Tibial artery (tissue), 4 donors: Measurements from ENCODE around the gene MAP3K2.

ENCODE experiments used
- DNase-seq, 2 donors: peaks; one replicate each; pipeline ENCODE4 v3.0.0-alpha.2; 2019
- H3K27ac ChIP-seq, 2 donors: fragments of 200-600 bp; sonication (generic) in 1 of 2; 1 replicate in 1 of 2; 2 replicates in 1 of 2; pipeline ENCODE4 v1.5.1; 2018 to 2019; ENCODE audit warnings: mild to moderate bottlenecking in 1 of 2
- H3K27me3 ChIP-seq, 2 donors: fragments of 200-600 bp; sonication (generic) in 1 of 2; one replicate each; pipeline versions ENCODE4 v1.5.1 to v1.6.0; 2016 to 2019
- H3K36me3 ChIP-seq, 3 donors: fragments of 200-600 bp; sonication (generic) in 2 of 3; one replicate each; pipeline ENCODE4 v1.5.1; 2016 to 2019; ENCODE audit warnings: mild to moderate bottlenecking in 2 of 3
- H3K4me1 ChIP-seq, 4 donors: fragments of 200-600 bp; sonication (generic) in 2 of 4; 1 replicate in 3 of 4; 2 replicates in 1 of 4; pipeline ENCODE4 v1.5.1; 2016 to 2019
- H3K4me3 ChIP-seq, 2 donors: fragments of 200-600 bp; sonication (generic) in 1 of 2; 1 replicate in 1 of 2; 2 replicates in 1 of 2; pipeline ENCODE4 v1.5.1; 2018 to 2019; ENCODE audit warnings: mild to moderate bottlenecking in 2 of 2
- H3K9me3 ChIP-seq, 3 donors: fragments of 200-600 bp; sonication (generic) in 1 of 3; one replicate each; pipeline ENCODE4 v1.5.1; 2016 to 2019
- intact Hi-C: fragments of 100-400 bp; cut with DNase I; formaldehyde crosslinking; loops from one replicate; pipeline ENCODE4 v1.15.0; 2023; ENCODE audit warnings: low total_unique reads
- TF ChIP-seq, protein P1 (sequence below), 2 experiments: fragments of 200-600 bp in 1 of 2; fragments of 450-650 bp in 1 of 2; IDR thresholded peaks; one replicate each; pipeline ENCODE4 v1.5.1; 2017 to 2019; ENCODE audit warnings: antibody characterized with exemption in 2 of 2, mild to moderate bottlenecking in 1 of 2, moderate library complexity in 1 of 2

The MAP3K2 gene

GRCh38 chr2:127387655-127388422 is at the start of gene MAP3K2:
Gene MAP3K2, minus strand, starts transcription at chr2:127387975. Its CDS starts 44,846 bp downstream, at chr2:127343129.
- peaks cover 0 to 54% (median 16%) of the 10 kb centered on the region in 4 donors for H3K4me1 ChIP-seq
- no peaks in the 10 kb centered on the region for H3K36me3 ChIP-seq
- TF ChIP-seq, protein P1, sequence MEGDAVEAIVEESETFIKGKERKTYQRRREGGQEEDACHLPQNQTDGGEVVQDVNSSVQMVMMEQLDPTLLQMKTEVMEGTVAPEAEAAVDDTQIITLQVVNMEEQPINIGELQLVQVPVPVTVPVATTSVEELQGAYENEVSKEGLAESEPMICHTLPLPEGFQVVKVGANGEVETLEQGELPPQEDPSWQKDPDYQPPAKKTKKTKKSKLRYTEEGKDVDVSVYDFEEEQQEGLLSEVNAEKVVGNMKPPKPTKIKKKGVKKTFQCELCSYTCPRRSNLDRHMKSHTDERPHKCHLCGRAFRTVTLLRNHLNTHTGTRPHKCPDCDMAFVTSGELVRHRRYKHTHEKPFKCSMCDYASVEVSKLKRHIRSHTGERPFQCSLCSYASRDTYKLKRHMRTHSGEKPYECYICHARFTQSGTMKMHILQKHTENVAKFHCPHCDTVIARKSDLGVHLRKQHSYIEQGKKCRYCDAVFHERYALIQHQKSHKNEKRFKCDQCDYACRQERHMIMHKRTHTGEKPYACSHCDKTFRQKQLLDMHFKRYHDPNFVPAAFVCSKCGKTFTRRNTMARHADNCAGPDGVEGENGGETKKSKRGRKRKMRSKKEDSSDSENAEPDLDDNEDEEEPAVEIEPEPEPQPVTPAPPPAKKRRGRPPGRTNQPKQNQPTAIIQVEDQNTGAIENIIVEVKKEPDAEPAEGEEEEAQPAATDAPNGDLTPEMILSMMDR (IDR thresholded peaks at IDR 0.05) = no peak
- H3K27me3 ChIP-seq = no peaks in the 10 kb centered on the region
- peak within 1 kb of the TSS; percentile 70 to 97 for H3K4me3 ChIP-seq
- H3K27ac ChIP-seq = peak within 1 kb of the TSS; percentile 99 to 100
- DNase-seq = peak; percentile 90 to 97
- intact Hi-C loops = loop anchor here (10.0 kb wide), 1 partner anchor 287 kb away; the partner anchor contains the start of gene LIMS2
- no peaks in the 10 kb centered on the region for H3K9me3 ChIP-seq

DNA sequence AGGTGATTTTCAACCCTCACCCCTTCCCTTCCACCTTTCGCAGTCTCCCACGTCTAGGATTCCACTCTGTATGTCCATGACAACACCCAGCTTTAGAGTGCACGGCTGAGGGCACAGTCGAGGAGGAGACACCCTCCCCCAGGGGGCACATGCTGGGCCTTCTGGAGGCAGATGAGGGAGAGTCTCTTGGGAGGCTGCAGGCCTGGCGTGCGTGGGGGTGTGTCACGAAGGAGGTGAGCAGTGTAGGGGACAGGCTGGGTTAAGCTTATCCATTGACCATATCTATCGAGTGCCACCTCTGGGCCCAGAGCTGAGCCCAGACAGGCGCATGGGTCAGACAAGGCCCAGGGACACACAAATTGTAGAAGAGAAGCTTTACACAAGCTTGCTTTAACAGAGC is 49.3 kb upstream of the MAP3K2 start:
- no peak overlapping the region for H3K4me3 ChIP-seq
- no peaks in the 10 kb centered on the region for H3K36me3 ChIP-seq
- no peak overlapping the region for H3K27ac ChIP-seq
- peaks cover 0 to 13% (median 11%) of the 10 kb centered on the region in 3 donors for H3K9me3 ChIP-seq
- no peaks in the 10 kb centered on the region for H3K27me3 ChIP-seq
- DNase-seq = no peak
- intact Hi-C loops = no loop called here
- H3K4me1 ChIP-seq = no peaks in the 10 kb centered on the region
- TF ChIP-seq, protein P1 (IDR thresholded peaks at IDR 0.05) = no peak

DNA sequence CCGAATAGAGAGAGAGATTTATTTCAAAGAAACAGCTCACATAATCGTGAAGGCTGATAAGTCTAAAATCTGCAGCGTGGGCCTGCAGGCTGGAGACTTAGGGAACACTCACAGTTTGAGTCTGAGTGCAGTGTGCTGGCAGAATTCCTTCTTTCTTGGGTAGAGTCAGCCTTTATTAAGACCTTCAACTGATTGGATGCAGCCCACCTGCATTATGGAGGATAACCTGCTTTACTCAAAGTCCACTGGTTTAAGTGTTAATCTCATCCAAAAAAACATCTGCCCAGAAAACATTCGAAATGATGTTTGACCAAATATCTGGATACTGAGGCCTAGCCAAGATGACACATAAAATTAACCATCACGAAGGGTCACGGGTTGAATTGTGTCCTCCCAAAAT is 46.7 kb upstream of the MAP3K2 start:
- no peaks in the 10 kb centered on the region for H3K27me3 ChIP-seq
- H3K4me3 ChIP-seq = no peak overlapping the region
- no peaks in the 10 kb centered on the region for H3K36me3 ChIP-seq
- H3K4me1 ChIP-seq = no peaks in the 10 kb centered on the region
- H3K9me3 ChIP-seq = peaks cover 0 to under 1% (median 0%) of the 10 kb centered on the region in 3 donors
- TF ChIP-seq, protein P1 (IDR thresholded peaks at IDR 0.05) = no peak
- no peak for DNase-seq
- intact Hi-C loops = no loop called here
- H3K27ac ChIP-seq = no peak overlapping the region

DNA sequence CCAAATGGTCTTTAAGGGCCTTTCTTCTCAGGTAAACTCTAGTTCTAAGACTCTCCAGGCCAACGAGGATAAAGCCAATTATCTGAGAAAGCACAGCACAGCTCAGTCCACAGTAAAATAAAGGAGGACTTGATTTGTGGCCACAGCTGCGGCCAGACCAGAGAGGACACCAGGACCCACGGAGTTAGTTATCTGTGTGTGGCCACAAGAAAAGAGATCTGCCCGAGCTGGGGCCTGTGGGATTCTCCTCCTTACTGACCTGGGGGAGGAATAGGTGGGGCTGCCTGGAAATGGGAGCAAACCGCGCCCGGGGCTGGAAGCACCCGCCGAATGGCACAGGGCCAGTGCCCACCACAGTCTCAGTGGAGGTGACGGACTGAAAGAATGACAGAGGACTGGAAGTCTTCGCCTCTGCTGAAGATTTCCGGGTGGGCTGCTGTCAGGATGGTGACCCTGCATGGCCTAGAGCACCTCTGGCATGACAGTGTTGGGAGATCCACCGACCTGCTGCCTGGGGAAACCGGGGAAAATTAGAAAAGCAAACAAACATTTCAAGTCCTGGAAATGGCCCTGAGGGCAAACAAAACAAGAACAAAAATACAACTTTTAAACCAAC is 43.7 kb upstream of the MAP3K2 start:
- peaks cover 0 to 5% (median 0%) of the 10 kb centered on the region in 3 donors for H3K36me3 ChIP-seq
- no peak overlapping the region for H3K4me3 ChIP-seq
- H3K9me3 ChIP-seq = no peaks in the 10 kb centered on the region
- intact Hi-C loops = no loop called here
- H3K4me1 ChIP-seq = no peaks in the 10 kb centered on the region
- H3K27ac ChIP-seq = no peak overlapping the region
- TF ChIP-seq, protein P1 (IDR thresholded peaks at IDR 0.05) = no peak
- no peak for DNase-seq
- H3K27me3 ChIP-seq = no peaks in the 10 kb centered on the region

DNA sequence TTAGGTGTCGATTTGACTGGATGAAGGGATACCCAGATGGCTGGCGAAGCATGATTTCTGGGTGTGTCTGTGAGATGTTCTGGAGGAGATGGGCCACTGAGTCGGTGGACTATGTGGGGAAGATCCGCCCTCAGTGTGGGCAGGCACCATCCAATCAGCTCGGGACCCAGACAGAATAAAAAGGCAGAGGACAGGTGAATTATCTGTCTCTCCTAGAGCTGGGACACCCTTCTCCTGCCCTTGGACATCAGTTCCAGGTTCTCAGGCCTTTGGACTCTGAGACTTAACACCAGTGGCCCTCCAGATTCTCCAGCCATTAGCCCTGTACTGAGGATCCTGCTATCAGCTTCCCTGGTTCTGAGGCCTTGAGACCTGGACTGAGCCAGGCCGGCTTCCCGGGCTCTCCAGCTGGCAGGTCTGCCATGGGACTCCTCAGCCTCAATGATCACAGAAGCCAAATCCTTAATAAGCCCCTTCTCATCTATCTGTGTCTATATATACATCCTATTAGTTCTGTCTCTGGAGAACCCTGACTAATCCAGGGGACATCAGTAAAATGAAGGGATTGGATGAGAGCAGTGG is 42.2 kb upstream of the MAP3K2 start:
- no peak overlapping the region for H3K27ac ChIP-seq
- TF ChIP-seq, protein P1 (IDR thresholded peaks at IDR 0.05) = no peak
- no peak overlapping the region for H3K4me3 ChIP-seq
- H3K36me3 ChIP-seq = peaks cover 0 to 5% (median 0%) of the 10 kb centered on the region in 3 donors
- H3K9me3 ChIP-seq = no peaks in the 10 kb centered on the region
- DNase-seq = no peak
- intact Hi-C loops = no loop called here
- no peaks in the 10 kb centered on the region for H3K4me1 ChIP-seq
- H3K27me3 ChIP-seq = no peaks in the 10 kb centered on the region
